ENCODE results near the gene COL25A1.

- TF ChIP-seq CTCF (IDR thresholded peaks at IDR 0.05; ENCODE audit: low read depth, low read length): no peak
- no peak for TF ChIP-seq MAX (IDR thresholded peaks at IDR 0.05; ENCODE audit: low read depth, low read length)
- TF ChIP-seq POLR2A (IDR thresholded peaks at IDR 0.05; ENCODE audit: extremely low read depth, insufficient read length): no peak
- TF ChIP-seq MYC (IDR thresholded peaks at IDR 0.05; ENCODE audit: low read depth, low read length): no peak
Measured at GRCh38 chr4:109185548-109185947, 116.9 kb downstream of the COL25A1 start.

Data from NB4 (cell line).